T-cell (primary cell): ENCODE measurements around the gene ERC2. TPM values are rescaled to one million over a fixed set of nuclear protein-coding genes. Genes with fewer than 3 reads are reported as not detected.

Source experiments
- ATAC-seq, 4 experiments: fragments of 200-7000 bp in 3 of 4; fragments of 150-1000 bp in 1 of 4; cut with Tn5 transposase; replicated peaks in 1 of 4; 1 replicate in 3 of 4; 2 replicates in 1 of 4; pipeline ENCODE4 v1.10.0; 2021; ENCODE audit warnings: moderate library complexity in 3 of 4, mild to moderate bottlenecking in 2 of 4, moderate number of reproducible peaks in 1 of 4
- CTCF ChIA-PET, 2 donors: fragments of 300-600 bp; sonication (Branson Sonifier 250); formaldehyde crosslinking; loops; one replicate each; lab custom pipeline; 2022; ENCODE audit warnings: antibody characterized with exemption in 2 of 2; lab: Charles Lee
- POLR2A ChIA-PET, 2 donors: fragments of 300-600 bp; sonication (Branson Sonifier 250); formaldehyde crosslinking; loops; one replicate each; lab custom pipeline; 2022; ENCODE audit warnings: antibody characterized with exemption in 2 of 2; lab: Charles Lee
- DNase-seq, 35 experiments: peaks; one replicate each; pipeline versions ENCODE4 v3.0.0 to v3.0.0-alpha.2; 2013 to 2023
- H3K27ac ChIP-seq: one replicate; pipeline ENCODE4 v1.5.1; 2013; ENCODE audit warnings: low read length
- H3K27me3 ChIP-seq, 2 experiments: replicated peaks in 1 of 2; 1 replicate in 1 of 2; 2 replicates in 1 of 2; pipeline versions ENCODE4 v1.6.1 to v1.7.0; 2013; ENCODE audit warnings: low read length in 1 of 2, mixed read lengths in 1 of 2; ENCODE audit not compliant: control insufficient read depth in 2 of 2, insufficient read depth in 2 of 2; ENCODE audit errors: extremely low read depth in 1 of 2
- H3K36me3 ChIP-seq, 2 donors: 1 replicate in 1 of 2; 2 replicates in 1 of 2; pipeline versions ENCODE4 v1.6.1 to v1.7.0; 2013; ENCODE audit warnings: low read length in 1 of 2; ENCODE audit not compliant: control insufficient read depth in 2 of 2, insufficient read depth in 1 of 2; ENCODE audit errors: extremely low read depth in 1 of 2
- H3K4me1 ChIP-seq, 2 experiments: 1 replicate in 1 of 2; 2 replicates in 1 of 2; pipeline versions ENCODE4 v1.6.1 to v1.7.0; 2013; ENCODE audit warnings: low read length in 2 of 2, mixed read lengths in 1 of 2; ENCODE audit not compliant: insufficient read depth in 2 of 2, control insufficient read depth in 1 of 2; ENCODE audit errors: extremely low read depth in 1 of 2
- H3K4me3 ChIP-seq, 2 donors: 1 replicate in 1 of 2; 2 replicates in 1 of 2; pipeline versions ENCODE4 v1.5.1 to v1.7.0; 2013; ENCODE audit warnings: mild to moderate bottlenecking in 2 of 2, low read length in 1 of 2, moderate library complexity in 1 of 2; ENCODE audit not compliant: control insufficient read depth in 1 of 2; ENCODE audit errors: extremely low read depth in 1 of 2
- H3K9me3 ChIP-seq: 2 replicates; pipeline ENCODE4 v1.7.0; 2013
- H3K27ac Mint-ChIP-seq, 2 donors: one replicate each; pipeline ENCODE4 v1.8.0; 2020 to 2021; ENCODE audit warnings: mild to moderate bottlenecking in 2 of 2, mixed read lengths in 2 of 2
- H3K27me3 Mint-ChIP-seq, 2 donors: one replicate each; pipeline ENCODE4 v1.8.0; 2021 to 2022; ENCODE audit warnings: mixed read lengths in 2 of 2
- H3K36me3 Mint-ChIP-seq: one replicate; pipeline ENCODE4 v1.8.0; 2021; ENCODE audit warnings: mixed read lengths
- H3K4me1 Mint-ChIP-seq, 3 donors: one replicate each; pipeline ENCODE4 v1.8.0; 2020 to 2022; ENCODE audit warnings: mixed read lengths in 3 of 3, mild to moderate bottlenecking in 1 of 3
- H3K4me3 Mint-ChIP-seq, 3 donors: one replicate each; pipeline ENCODE4 v1.8.0; 2020 to 2022; ENCODE audit warnings: mild to moderate bottlenecking in 3 of 3, mixed read lengths in 3 of 3, moderate library complexity in 3 of 3
- H3K9me3 Mint-ChIP-seq, 3 donors: one replicate each; pipeline ENCODE4 v1.8.0; 2020 to 2022; ENCODE audit warnings: mixed read lengths in 3 of 3
- WGBS: methylation state at CpG from one replicate; pipeline ENCODE4 v1.1.5; 2013; ENCODE audit warnings: missing lambda C conversion rate; ENCODE audit not compliant: insufficient coverage; 5-methylcytosine and 5-hydroxymethylcytosine counted together
- total RNA-seq, 35 experiments: library from RNA in 6 of 35; stranded (reverse) in 6 of 35; fragments of 120-200 nt in 1 of 35; gene quantifications; one replicate each; pipeline versions ENCODE4 v1.2.1 to v1.2.4 and lab custom pipeline; 2013 to 2026

Gene ERC2
- total RNA-seq, 5 donors from 2014 or later (not counting 1 experiment from before 2014, with no cell fraction given): not detected

DNA sequence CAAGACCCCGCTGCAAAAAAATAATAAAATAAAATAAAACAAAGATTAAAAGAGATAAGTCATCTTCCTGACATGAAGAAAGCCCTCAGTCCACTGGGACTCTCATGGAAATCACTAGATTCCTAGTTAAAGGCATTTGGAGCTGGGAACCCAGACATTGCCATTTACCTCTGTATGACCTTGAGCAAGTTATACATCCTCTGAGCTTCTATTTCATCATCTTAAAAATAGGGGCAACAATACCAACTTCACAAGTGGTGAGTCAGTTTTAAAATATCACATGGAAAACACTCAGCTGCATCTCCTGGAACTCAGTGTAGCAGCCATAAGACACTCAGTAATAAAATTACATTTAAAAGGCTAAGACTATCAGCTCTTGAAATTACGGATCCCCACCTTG lies 334.8 kb downstream of the ERC2 start:
- Mint-ChIP-seq H3K27me3 (peaks cover 0 to 8% of the 10 kb centered on the region in 2 donors), H3K9me3 (peaks cover 0 to 4% (median 0%) of the 10 kb centered on the region in 3 donors), H3K36me3 (no peaks in the 10 kb centered on the region), H3K4me1 (no peaks in the 10 kb centered on the region), H3K4me3 (no peak overlapping the region), H3K27ac (no peak overlapping the region)
- ATAC-seq (no peak), DNase-seq (no peak)
- WGBS: 100% methylated on average over 1 of the region's 2 CpGs
- H3K9me3 ChIP-seq: no peaks in the 10 kb centered on the region
- no peaks in the 10 kb centered on the region for H3K4me1 ChIP-seq
- H3K4me3 ChIP-seq: no peak overlapping the region
- ChIA-PET CTCF (no interaction called here), POLR2A (interaction anchor here in 1 of 2 donors (0.6 kb wide), 1 partner anchor 13 kb away, joined by 3 read pairs; no protein-coding TSS in a partner anchor)
- no peaks in the 10 kb centered on the region for H3K36me3 ChIP-seq
- H3K27me3 ChIP-seq: no peaks in the 10 kb centered on the region
- no peak overlapping the region for H3K27ac ChIP-seq

DNA sequence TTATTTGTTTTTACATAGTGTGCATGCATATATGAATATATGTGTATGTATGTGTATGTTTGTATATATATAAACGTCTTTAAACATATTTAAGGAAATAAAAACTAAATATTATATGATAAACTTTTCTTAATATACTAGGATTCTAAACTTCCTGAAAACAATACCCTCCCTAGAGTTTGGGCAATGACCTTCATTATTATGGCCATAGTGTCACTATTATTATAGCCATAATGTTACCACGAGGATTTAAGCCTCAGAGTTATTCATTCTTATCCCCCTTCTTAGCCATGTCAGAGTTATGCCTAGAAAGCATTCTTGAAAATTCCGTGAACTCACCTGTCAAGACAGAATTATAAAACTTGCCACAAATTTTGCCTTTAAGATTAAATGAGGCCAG lies 335.5 kb downstream of the ERC2 start:
- H3K27ac ChIP-seq: no peak overlapping the region
- ChIA-PET POLR2A (no interaction called here), CTCF (no interaction called here)
- DNase-seq: no peak
- H3K9me3 Mint-ChIP-seq: peaks cover 0 to 4% (median 0%) of the 10 kb centered on the region in 3 donors
- H3K4me3 Mint-ChIP-seq: no peak overlapping the region
- H3K4me1 ChIP-seq: no peaks in the 10 kb centered on the region
- no peaks in the 10 kb centered on the region for H3K9me3 ChIP-seq
- peaks cover 0 to 11% of the 10 kb centered on the region in 2 donors for H3K27me3 Mint-ChIP-seq
- 100% methylated on average over 1 of the region's 3 CpGs for WGBS
- no peak overlapping the region for H3K27ac Mint-ChIP-seq
- H3K27me3 ChIP-seq: no peaks in the 10 kb centered on the region
- H3K4me3 ChIP-seq: no peak overlapping the region
- no peaks in the 10 kb centered on the region for H3K36me3 ChIP-seq
- H3K36me3 Mint-ChIP-seq: no peaks in the 10 kb centered on the region
- no peak for ATAC-seq
- no peaks in the 10 kb centered on the region for H3K4me1 Mint-ChIP-seq

DNA sequence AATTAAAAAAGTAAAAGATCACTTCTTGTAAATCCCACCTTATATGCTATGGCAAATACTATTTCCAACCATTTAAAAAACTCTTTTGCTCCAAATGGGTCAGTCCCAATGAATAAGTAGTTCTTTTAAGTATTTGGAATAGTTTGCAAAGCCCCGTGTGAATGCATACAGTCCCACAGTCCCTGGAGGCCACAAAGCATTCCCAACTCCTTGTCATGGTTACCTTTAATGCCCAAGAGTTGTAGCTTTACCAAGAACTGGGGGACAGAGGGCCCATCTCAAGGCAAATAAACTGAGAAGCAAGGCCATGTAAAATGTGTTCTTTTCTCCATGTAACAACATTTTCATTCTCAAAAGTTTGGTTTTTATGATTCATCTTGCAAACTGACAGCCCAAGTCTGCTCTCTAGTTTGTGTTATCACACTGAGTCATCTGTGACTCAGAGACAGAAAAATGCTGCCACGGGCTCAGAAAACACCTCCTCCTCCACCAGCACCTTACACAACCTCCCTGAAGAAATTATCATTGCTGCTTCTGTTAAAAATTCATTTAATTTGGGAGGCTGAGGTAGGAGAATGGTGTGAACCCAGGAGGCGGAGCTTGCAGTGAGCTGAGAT lies 336.2 kb downstream of the ERC2 start:
- Histone ChIP-seq H3K4me3 (no peak overlapping the region), H3K9me3 (no peaks in the 10 kb centered on the region), H3K27ac (no peak overlapping the region), H3K36me3 (no peaks in the 10 kb centered on the region), H3K27me3 (no peaks in the 10 kb centered on the region), H3K4me1 (no peaks in the 10 kb centered on the region)
- Mint-ChIP-seq H3K9me3 (peaks cover 0 to 4% (median 0%) of the 10 kb centered on the region in 3 donors), H3K27me3 (peaks cover 0 to 11% of the 10 kb centered on the region in 2 donors), H3K36me3 (no peaks in the 10 kb centered on the region), H3K4me1 (no peaks in the 10 kb centered on the region), H3K4me3 (no peak overlapping the region), H3K27ac (no peak overlapping the region)
- POLR2A ChIA-PET: no interaction called here
- ATAC-seq: no peak
- no CpG with 5 or more reads among the region's 3 CpGs for WGBS
- no peak for DNase-seq
- CTCF ChIA-PET: no interaction called here

DNA sequence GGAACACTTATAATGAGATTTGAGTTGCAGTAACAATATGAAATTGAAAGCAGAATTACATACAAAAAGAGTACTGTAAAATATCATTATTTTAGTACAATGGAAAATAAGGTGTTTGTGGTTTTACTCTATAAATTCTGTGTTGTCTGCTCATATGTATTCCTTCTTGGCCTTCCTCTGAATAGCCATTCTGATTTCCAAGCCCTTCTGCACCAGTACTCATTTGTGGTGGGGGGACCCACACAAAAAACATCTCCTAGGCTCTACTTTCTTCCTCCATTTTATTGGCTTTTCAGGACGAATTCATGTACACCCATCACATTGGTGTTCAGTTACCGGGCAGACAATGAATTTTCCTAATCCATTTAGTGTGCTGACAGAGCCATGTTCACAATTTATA lies 338.2 kb downstream of the ERC2 start:
- 61% methylated on average over 2 of the region's 2 CpGs for WGBS
- H3K27me3 Mint-ChIP-seq: peaks cover 0 to 16% of the 10 kb centered on the region in 2 donors
- ATAC-seq: no peak

DNA sequence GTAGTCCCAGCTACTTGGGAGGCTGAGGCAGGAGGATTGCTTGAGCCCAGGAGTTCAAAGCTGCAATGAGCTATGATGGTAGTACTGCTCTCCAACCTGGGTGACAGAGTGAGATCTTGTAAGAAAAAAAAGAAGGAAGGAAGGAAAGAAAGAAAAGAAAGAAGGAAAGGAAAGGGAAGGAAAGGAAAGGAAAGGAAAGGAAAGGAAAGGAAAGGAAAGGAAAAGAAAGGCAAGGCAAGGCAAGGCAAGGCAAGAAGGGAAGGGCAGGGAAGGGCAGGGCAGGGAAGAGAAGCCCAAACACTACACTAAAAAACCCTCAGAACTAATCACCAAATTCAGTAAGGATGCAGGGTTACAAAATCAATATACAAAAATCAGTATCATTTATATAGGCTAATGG lies 341.6 kb downstream of the ERC2 start:
- Histone ChIP-seq H3K27ac (no peak overlapping the region), H3K9me3 (no peaks in the 10 kb centered on the region), H3K36me3 (no peaks in the 10 kb centered on the region), H3K4me1 (no peaks in the 10 kb centered on the region), H3K27me3 (no peaks in the 10 kb centered on the region), H3K4me3 (no peak overlapping the region)
- no peak overlapping the region for H3K27ac Mint-ChIP-seq
- H3K9me3 Mint-ChIP-seq: peaks cover 0 to 3% (median 0%) of the 10 kb centered on the region in 3 donors
- ChIA-PET CTCF (no interaction called here), POLR2A (no interaction called here)
- DNase-seq (no peak), ATAC-seq (no peak)
- peaks cover 0 to 24% of the 10 kb centered on the region in 2 donors for H3K27me3 Mint-ChIP-seq
- H3K4me1 Mint-ChIP-seq: no peaks in the 10 kb centered on the region
- H3K36me3 Mint-ChIP-seq: no peaks in the 10 kb centered on the region
- H3K4me3 Mint-ChIP-seq: no peak overlapping the region

More for the DNA sequence above, 338.2 kb downstream of the ERC2 start:
- Mint-ChIP-seq H3K4me1 (no peaks in the 10 kb centered on the region), H3K27ac (no peak overlapping the region), H3K9me3 (peaks cover 0 to under 1% (median 0%) of the 10 kb centered on the region in 3 donors), H3K36me3 (no peaks in the 10 kb centered on the region), H3K4me3 (no peak overlapping the region)
- no peaks in the 10 kb centered on the region for H3K36me3 ChIP-seq
- no peaks in the 10 kb centered on the region for H3K9me3 ChIP-seq
- H3K27me3 ChIP-seq: no peaks in the 10 kb centered on the region
- no peaks in the 10 kb centered on the region for H3K4me1 ChIP-seq
- no peak for DNase-seq
- H3K27ac ChIP-seq: no peak overlapping the region
- CTCF ChIA-PET: no interaction called here
- H3K4me3 ChIP-seq: no peak overlapping the region
- POLR2A ChIA-PET: no interaction called here

DNA sequence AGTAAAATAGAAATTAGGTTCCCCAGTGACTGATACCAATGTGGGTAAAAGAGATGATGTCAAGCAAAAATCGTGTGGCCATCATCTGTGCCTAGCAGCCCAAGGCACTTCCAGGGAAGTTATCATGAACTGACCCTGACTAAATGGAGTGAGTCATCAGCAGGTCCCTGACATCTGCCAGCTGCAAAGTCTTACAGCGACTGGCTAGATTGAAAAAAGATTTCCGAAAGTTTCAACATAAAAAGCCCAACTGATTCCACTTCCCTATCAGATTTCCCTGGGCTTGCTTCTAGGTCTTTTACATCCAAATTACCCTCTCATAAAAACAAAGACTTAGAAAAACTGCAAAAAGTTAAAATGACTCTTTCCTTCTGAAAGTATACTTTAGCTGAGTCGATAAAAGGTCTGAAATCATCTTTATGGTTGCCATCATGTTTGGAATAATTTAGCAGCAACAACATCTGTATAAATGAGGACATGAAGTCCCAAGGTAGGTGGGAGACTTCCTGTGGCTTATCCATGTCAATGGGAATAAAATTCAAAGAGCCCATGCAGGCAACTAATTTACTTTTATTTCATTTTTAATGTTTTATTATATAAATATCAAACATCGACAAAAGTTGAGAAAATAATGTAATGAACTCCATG lies 342.8 kb downstream of the ERC2 start:
- H3K4me3 ChIP-seq: no peak overlapping the region
- Mint-ChIP-seq H3K4me3 (no peak overlapping the region), H3K27me3 (peaks cover 0 to 24% of the 10 kb centered on the region in 2 donors), H3K9me3 (peaks cover 0 to 3% (median 0%) of the 10 kb centered on the region in 3 donors), H3K4me1 (no peaks in the 10 kb centered on the region), H3K27ac (no peak overlapping the region), H3K36me3 (no peaks in the 10 kb centered on the region)
- WGBS: 33% methylated on average over 3 of the region's 5 CpGs
- H3K9me3 ChIP-seq: no peaks in the 10 kb centered on the region
- no peak for DNase-seq
- no peak overlapping the region for H3K27ac ChIP-seq
- no peaks in the 10 kb centered on the region for H3K36me3 ChIP-seq
- ChIA-PET CTCF (no interaction called here), POLR2A (no interaction called here)
- no peaks in the 10 kb centered on the region for H3K27me3 ChIP-seq
- H3K4me1 ChIP-seq: no peaks in the 10 kb centered on the region
- ATAC-seq: no peak
